ENCODE measurements around the gene APOBEC3H.

Gene APOBEC3H

DNA sequence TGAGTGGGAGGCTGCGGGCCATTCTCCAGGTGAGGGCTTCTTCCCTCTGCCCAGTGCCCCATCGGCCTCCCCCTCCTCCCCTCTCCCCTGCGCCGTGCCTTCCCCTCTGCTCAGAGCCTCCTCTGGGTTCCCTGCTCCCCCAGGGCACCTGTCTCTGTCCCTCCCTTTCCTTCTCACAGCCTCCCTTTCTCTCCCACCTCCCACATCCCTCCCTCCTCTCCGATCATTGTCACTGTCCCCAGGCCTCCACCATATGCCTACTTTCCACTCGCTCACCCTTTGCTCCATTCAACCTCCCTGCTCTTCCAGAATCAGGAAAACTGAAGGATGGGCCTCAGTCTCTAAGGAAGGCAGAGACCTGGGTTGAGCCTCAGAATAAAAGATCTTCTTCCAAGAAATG lies 9.9 kb upstream of the APOBEC3H start:
- H3K4me3 ChIP-seq (ENCODE audit: low read depth, low read length, poor library complexity, severe bottlenecking), result no peak overlapping the region
- TF ChIP-seq, protein P1, sequence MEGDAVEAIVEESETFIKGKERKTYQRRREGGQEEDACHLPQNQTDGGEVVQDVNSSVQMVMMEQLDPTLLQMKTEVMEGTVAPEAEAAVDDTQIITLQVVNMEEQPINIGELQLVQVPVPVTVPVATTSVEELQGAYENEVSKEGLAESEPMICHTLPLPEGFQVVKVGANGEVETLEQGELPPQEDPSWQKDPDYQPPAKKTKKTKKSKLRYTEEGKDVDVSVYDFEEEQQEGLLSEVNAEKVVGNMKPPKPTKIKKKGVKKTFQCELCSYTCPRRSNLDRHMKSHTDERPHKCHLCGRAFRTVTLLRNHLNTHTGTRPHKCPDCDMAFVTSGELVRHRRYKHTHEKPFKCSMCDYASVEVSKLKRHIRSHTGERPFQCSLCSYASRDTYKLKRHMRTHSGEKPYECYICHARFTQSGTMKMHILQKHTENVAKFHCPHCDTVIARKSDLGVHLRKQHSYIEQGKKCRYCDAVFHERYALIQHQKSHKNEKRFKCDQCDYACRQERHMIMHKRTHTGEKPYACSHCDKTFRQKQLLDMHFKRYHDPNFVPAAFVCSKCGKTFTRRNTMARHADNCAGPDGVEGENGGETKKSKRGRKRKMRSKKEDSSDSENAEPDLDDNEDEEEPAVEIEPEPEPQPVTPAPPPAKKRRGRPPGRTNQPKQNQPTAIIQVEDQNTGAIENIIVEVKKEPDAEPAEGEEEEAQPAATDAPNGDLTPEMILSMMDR (IDR thresholded peaks at IDR 0.05; ENCODE audit: low read length), result no peak
- no peak for TF ChIP-seq EZH2 (IDR thresholded peaks at IDR 0.05; ENCODE audit: borderline replicate concordance, low read length)
- no peaks in the 10 kb centered on the region for H3F3A ChIP-seq (ENCODE audit: insufficient read depth, low read length)

GRCh38 chr22:39087881-39088684 lies 9.0 kb upstream of the APOBEC3H start:
- H2AFZ ChIP-seq (ENCODE audit: low read length), result no peak overlapping the region
- H3K9ac ChIP-seq (ENCODE audit: low read length), result no peak overlapping the region
- H3K4me3 ChIP-seq (ENCODE audit: low read depth, low read length, poor library complexity, severe bottlenecking), result no peak overlapping the region
- no peaks in the 10 kb centered on the region for H3K4me1 ChIP-seq (ENCODE audit: insufficient read depth, low read length, severe bottlenecking)
- no peaks in the 10 kb centered on the region for H3K9me2 ChIP-seq (ENCODE audit: low read depth, low read length)
- H4K20me1 ChIP-seq (ENCODE audit: insufficient read depth, low read length), result no peaks in the 10 kb centered on the region
- H3K4me2 ChIP-seq (ENCODE audit: low read length), result no peak overlapping the region
- TF ChIP-seq, protein P1 (IDR thresholded peaks at IDR 0.05; ENCODE audit: low read length), result no peak
- no peak for TF ChIP-seq EZH2 (IDR thresholded peaks at IDR 0.05; ENCODE audit: borderline replicate concordance, low read length)
- peaks cover 4% of the 10 kb centered on the region; the same call in 1 of the 2 replicates for H3K27me3 ChIP-seq (ENCODE audit: insufficient read depth, low read length)
- no peak overlapping the region for H3K27ac ChIP-seq (ENCODE audit: low read depth, low read length, poor library complexity, severe bottlenecking)
- H3F3A ChIP-seq (ENCODE audit: insufficient read depth, low read length), result no peaks in the 10 kb centered on the region
- no peaks in the 10 kb centered on the region for H3K9me3 ChIP-seq (ENCODE audit: low read length)
- H3K79me2 ChIP-seq (ENCODE audit: insufficient read depth, low read length), result no peaks in the 10 kb centered on the region
- H3K36me3 ChIP-seq (ENCODE audit: insufficient read depth, low read length), result no peaks in the 10 kb centered on the region

More for the DNA sequence above, 9.9 kb upstream of the APOBEC3H start:
- H3K36me3 ChIP-seq (ENCODE audit: insufficient read depth, low read length), result no peaks in the 10 kb centered on the region
- H3K4me1 ChIP-seq (ENCODE audit: insufficient read depth, low read length, severe bottlenecking), result no peaks in the 10 kb centered on the region
- no peaks in the 10 kb centered on the region for H3K79me2 ChIP-seq (ENCODE audit: insufficient read depth, low read length)
- peaks cover 4% of the 10 kb centered on the region; the same call in 1 of the 2 replicates for H3K27me3 ChIP-seq (ENCODE audit: insufficient read depth, low read length)
- H3K9me2 ChIP-seq (ENCODE audit: low read depth, low read length), result no peaks in the 10 kb centered on the region
- H3K9me3 ChIP-seq (ENCODE audit: low read length), result no peaks in the 10 kb centered on the region
- H3K27ac ChIP-seq (ENCODE audit: low read depth, low read length, poor library complexity, severe bottlenecking), result no peak overlapping the region
- no peaks in the 10 kb centered on the region for H4K20me1 ChIP-seq (ENCODE audit: insufficient read depth, low read length)
- no peak overlapping the region for H2AFZ ChIP-seq (ENCODE audit: low read length)
- no peak overlapping the region for H3K4me2 ChIP-seq (ENCODE audit: low read length)
- H3K9ac ChIP-seq (ENCODE audit: low read length), result no peak overlapping the region

DNA sequence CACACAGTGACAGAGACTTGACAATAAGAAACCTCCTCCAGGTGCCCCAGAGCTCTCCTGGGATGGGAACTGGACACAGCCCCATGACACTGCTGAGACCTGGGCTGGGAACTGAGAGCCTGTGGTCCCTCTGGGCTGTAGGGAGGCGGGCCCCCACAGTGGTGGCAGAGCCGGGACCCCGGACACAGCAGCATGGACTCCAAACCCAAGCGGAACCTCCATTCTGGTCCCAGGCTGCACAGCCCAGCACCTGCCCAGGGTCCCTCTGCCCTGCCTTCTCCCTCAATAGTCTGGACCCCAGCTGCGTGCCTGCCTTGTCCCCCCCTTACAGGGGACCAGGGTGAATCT lies 8.4 kb upstream of the APOBEC3H start:
- H2AFZ ChIP-seq (ENCODE audit: low read length), result no peak overlapping the region
- H3K36me3 ChIP-seq (ENCODE audit: insufficient read depth, low read length), result no peaks in the 10 kb centered on the region
- H3K9ac ChIP-seq (ENCODE audit: low read length), result no peak overlapping the region
- H3K4me1 ChIP-seq (ENCODE audit: insufficient read depth, low read length, severe bottlenecking), result no peaks in the 10 kb centered on the region
- TF ChIP-seq, protein P1 (IDR thresholded peaks at IDR 0.05; ENCODE audit: low read length), result no peak
- TF ChIP-seq EZH2 (IDR thresholded peaks at IDR 0.05; ENCODE audit: borderline replicate concordance, low read length), result no peak
- H4K20me1 ChIP-seq (ENCODE audit: insufficient read depth, low read length), result no peaks in the 10 kb centered on the region
- H3K9me3 ChIP-seq (ENCODE audit: low read length), result no peaks in the 10 kb centered on the region
- no peaks in the 10 kb centered on the region for H3K79me2 ChIP-seq (ENCODE audit: insufficient read depth, low read length)
- no peak overlapping the region for H3K4me3 ChIP-seq (ENCODE audit: low read depth, low read length, poor library complexity, severe bottlenecking)
- no peak overlapping the region for H3K4me2 ChIP-seq (ENCODE audit: low read length)
- no peak overlapping the region for H3K27ac ChIP-seq (ENCODE audit: low read depth, low read length, poor library complexity, severe bottlenecking)
- no peaks in the 10 kb centered on the region for H3F3A ChIP-seq (ENCODE audit: insufficient read depth, low read length)
- peaks cover 4% of the 10 kb centered on the region; the same call in 1 of the 2 replicates for H3K27me3 ChIP-seq (ENCODE audit: insufficient read depth, low read length)
- H3K9me2 ChIP-seq (ENCODE audit: low read depth, low read length), result no peaks in the 10 kb centered on the region
